Peyer's patch (tissue), 4 donors: ENCODE data around the gene TIMP1.

ENCODE experiments used
- POLR2A ChIP-seq, 2 donors: fragments of 450-650 bp; IDR thresholded peaks; one replicate each; pipeline ENCODE4 v1.5.1; 2017; ENCODE audit warnings: antibody characterized with exemption in 2 of 2, mild to moderate bottlenecking in 2 of 2, moderate library complexity in 2 of 2
- TF ChIP-seq, protein P1 (sequence below), 6 experiments: fragments of 450-650 bp in 4 of 6; fragments of 200-600 bp in 2 of 6; sonication (generic) in 1 of 6; IDR thresholded peaks; one replicate each; pipeline ENCODE4 v1.5.1; 2017 to 2019; ENCODE audit warnings: antibody characterized with exemption in 6 of 6, mild to moderate bottlenecking in 3 of 6, moderate library complexity in 1 of 6

- TF ChIP-seq, protein P1, sequence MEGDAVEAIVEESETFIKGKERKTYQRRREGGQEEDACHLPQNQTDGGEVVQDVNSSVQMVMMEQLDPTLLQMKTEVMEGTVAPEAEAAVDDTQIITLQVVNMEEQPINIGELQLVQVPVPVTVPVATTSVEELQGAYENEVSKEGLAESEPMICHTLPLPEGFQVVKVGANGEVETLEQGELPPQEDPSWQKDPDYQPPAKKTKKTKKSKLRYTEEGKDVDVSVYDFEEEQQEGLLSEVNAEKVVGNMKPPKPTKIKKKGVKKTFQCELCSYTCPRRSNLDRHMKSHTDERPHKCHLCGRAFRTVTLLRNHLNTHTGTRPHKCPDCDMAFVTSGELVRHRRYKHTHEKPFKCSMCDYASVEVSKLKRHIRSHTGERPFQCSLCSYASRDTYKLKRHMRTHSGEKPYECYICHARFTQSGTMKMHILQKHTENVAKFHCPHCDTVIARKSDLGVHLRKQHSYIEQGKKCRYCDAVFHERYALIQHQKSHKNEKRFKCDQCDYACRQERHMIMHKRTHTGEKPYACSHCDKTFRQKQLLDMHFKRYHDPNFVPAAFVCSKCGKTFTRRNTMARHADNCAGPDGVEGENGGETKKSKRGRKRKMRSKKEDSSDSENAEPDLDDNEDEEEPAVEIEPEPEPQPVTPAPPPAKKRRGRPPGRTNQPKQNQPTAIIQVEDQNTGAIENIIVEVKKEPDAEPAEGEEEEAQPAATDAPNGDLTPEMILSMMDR (IDR thresholded peaks at IDR 0.05) = peak in 2 of 6 experiments; percentile 13 to 23
- TF ChIP-seq POLR2A (IDR thresholded peaks at IDR 0.05) = no peak
These were observed 19.5 kb upstream of the TIMP1 start for GRCh38 chrX:47562615-47563243.
